Hepatocyte (in vitro differentiated cells): ENCODE results near the gene FBXO41.

Source experiments
- EZH2phosphoT487 ChIP-seq: fragments of 200-600 bp; sonication (generic); IDR thresholded peaks from one replicate; pipeline ENCODE4 v1.6.1; 2018; ENCODE audit warnings: antibody characterized with exemption, mild to moderate bottlenecking, low read depth, moderate library complexity; ENCODE audit not compliant: unreplicated experiment, severe bottlenecking
- TF ChIP-seq, protein P1 (sequence below): fragments of 200-600 bp; sonication (generic); IDR thresholded peaks from 2 replicates; pipeline ENCODE4 v1.5.1; 2016; ENCODE audit warnings: antibody characterized with exemption, mild to moderate bottlenecking; ENCODE audit not compliant: poor library complexity

DNA sequence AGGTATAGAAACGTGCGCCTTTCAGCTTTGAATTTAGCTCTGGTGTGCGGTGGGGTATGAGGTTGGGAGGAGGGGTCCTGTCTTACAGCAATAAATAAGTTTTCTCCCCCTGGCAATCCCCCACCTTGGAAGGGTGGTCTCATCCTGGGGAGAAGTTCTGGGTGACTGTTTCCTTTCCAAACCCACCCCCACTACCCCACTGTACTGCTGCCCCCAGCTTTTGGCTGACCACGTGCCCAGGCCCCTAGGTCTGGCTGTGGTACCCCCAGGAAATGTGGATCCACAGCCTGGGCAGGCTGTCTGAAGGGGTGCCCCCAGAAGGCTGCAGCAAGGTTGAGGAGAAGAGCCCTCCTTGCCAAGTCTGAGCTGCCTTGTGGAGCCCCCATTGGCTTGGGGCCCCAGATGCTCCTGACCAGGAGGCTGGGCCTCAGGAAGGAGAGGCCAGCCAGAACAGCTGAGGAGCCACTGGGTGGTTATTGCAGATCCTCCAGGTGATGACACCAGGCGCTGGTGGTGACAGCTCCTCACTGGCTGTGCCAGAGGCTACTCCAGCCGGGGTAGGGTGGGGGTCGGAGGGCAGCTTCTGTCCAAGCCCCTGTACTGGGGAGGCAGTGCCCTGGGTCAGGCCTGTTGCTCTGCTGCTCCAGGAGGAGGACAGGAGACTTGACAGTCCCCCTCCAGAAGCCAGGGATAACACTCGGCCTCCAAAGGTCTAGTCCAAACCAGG is 25.9 kb downstream of the FBXO41 start:
- TF ChIP-seq, protein P1, sequence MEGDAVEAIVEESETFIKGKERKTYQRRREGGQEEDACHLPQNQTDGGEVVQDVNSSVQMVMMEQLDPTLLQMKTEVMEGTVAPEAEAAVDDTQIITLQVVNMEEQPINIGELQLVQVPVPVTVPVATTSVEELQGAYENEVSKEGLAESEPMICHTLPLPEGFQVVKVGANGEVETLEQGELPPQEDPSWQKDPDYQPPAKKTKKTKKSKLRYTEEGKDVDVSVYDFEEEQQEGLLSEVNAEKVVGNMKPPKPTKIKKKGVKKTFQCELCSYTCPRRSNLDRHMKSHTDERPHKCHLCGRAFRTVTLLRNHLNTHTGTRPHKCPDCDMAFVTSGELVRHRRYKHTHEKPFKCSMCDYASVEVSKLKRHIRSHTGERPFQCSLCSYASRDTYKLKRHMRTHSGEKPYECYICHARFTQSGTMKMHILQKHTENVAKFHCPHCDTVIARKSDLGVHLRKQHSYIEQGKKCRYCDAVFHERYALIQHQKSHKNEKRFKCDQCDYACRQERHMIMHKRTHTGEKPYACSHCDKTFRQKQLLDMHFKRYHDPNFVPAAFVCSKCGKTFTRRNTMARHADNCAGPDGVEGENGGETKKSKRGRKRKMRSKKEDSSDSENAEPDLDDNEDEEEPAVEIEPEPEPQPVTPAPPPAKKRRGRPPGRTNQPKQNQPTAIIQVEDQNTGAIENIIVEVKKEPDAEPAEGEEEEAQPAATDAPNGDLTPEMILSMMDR = no peak
- no peak for TF ChIP-seq EZH2phosphoT487
